ENCODE results near the gene PCBP2.

PCBP2 gene

GRCh38 chr12:53461059-53461458, 9.2 kb downstream of the PCBP2 start:
- H3K4me3 ChIP-seq (ENCODE audit: low read depth, low read length): no peak overlapping the region
- TF ChIP-seq CTCF (IDR thresholded peaks at IDR 0.05; ENCODE audit: low read depth, low read length): no peak

- H3K4me3 ChIP-seq (ENCODE audit: low read depth, low read length): no peak overlapping the region
- TF ChIP-seq CTCF (IDR thresholded peaks at IDR 0.05; ENCODE audit: low read depth, low read length): no peak
Measured at GRCh38 chr12:53461591-53461990, 9.7 kb downstream of the PCBP2 start.

GRCh38 chr12:53462935-53463334, 11.0 kb downstream of the PCBP2 start:
- no peak for TF ChIP-seq CTCF (IDR thresholded peaks at IDR 0.05; ENCODE audit: low read depth, low read length)

GRCh38 chr12:53463802-53464560, 12.1 kb downstream of the PCBP2 start:
- TF ChIP-seq CTCF (IDR thresholded peaks at IDR 0.05; ENCODE audit: low read depth, low read length): no peak
- H3K4me3 ChIP-seq (ENCODE audit: low read depth, low read length): no peak overlapping the region

More at GRCh38 chr12:53462935-53463334, 11.0 kb downstream of the PCBP2 start:
- H3K4me3 ChIP-seq (ENCODE audit: low read depth, low read length): no peak overlapping the region

- H3K4me3 ChIP-seq (ENCODE audit: low read depth, low read length): no peak overlapping the region
Measured at GRCh38 chr12:53464685-53465418, 12.9 kb downstream of the PCBP2 start.

GRCh38 chr12:53465679-53466078, 13.8 kb downstream of the PCBP2 start:
- no peak for TF ChIP-seq CTCF (IDR thresholded peaks at IDR 0.05; ENCODE audit: low read depth, low read length)
- no peak overlapping the region for H3K4me3 ChIP-seq (ENCODE audit: low read depth, low read length)

More at GRCh38 chr12:53464685-53465418, 12.9 kb downstream of the PCBP2 start:
- no peak for TF ChIP-seq CTCF (IDR thresholded peaks at IDR 0.05; ENCODE audit: low read depth, low read length)

GRCh38 chr12:53466640-53467039, 14.7 kb downstream of the PCBP2 start:
- TF ChIP-seq CTCF (IDR thresholded peaks at IDR 0.05; ENCODE audit: low read depth, low read length): no peak
- no peak overlapping the region for H3K4me3 ChIP-seq (ENCODE audit: low read depth, low read length)
